Lung (tissue), 12 donors: ENCODE data around the gene URM1. TPM values are rescaled to one million over a fixed set of nuclear protein-coding genes. Genes with fewer than 3 reads are reported as not detected.
A peak's percentile ranks its signal among the peaks of the same experiment; 100 is the strongest.
"Not testable (repeated sequence)": the region's sequence is repeated elsewhere in the genome, so short reads cannot be mapped to it uniquely, and the experiment has no call there.

Experiments
- ATAC-seq: fragments of 200-7000 bp; cut with Tn5 transposase; one replicate; pipeline ENCODE4 v1.9.1; 2020; ENCODE audit warnings: moderate number of reproducible peaks; ENCODE audit not compliant: insufficient read depth, low FRiP score
- DNase-seq, 3 donors: peaks; one replicate each; pipeline ENCODE4 v3.0.0-alpha.2; 2013 to 2017
- H3K27ac ChIP-seq, 2 donors: one replicate each; pipeline ENCODE4 v1.5.1; 2013; ENCODE audit warnings: mild to moderate bottlenecking in 2 of 2, moderate library complexity in 2 of 2, control low read depth in 1 of 2, inconsistent platforms in 1 of 2, low read depth in 1 of 2, low read length in 1 of 2
- H3K27me3 ChIP-seq, 3 donors: one replicate each; pipeline ENCODE4 v1.5.1; 2013; ENCODE audit warnings: low read length in 2 of 3; ENCODE audit not compliant: control insufficient read depth in 3 of 3, insufficient read depth in 3 of 3
- H3K36me3 ChIP-seq, 4 donors: one replicate each; pipeline ENCODE4 v1.5.1; 2013; ENCODE audit warnings: low read length in 4 of 4, mild to moderate bottlenecking in 1 of 4, moderate library complexity in 1 of 4; ENCODE audit not compliant: control insufficient read depth in 4 of 4, insufficient read depth in 4 of 4
- H3K4me1 ChIP-seq, 5 donors: one replicate each; pipeline ENCODE4 v1.5.1; 2013; ENCODE audit warnings: low read length in 5 of 5, mild to moderate bottlenecking in 2 of 5, moderate library complexity in 1 of 5; ENCODE audit not compliant: control insufficient read depth in 5 of 5, insufficient read depth in 5 of 5
- H3K4me3 ChIP-seq: one replicate; pipeline ENCODE4 v1.5.1; 2013; ENCODE audit warnings: mild to moderate bottlenecking, control low read depth, moderate library complexity
- H3K9ac ChIP-seq, 2 donors: one replicate each; pipeline ENCODE4 v1.5.1; 2013; ENCODE audit warnings: low read length in 2 of 2, control low read depth in 1 of 2; ENCODE audit not compliant: insufficient read depth in 1 of 2
- H3K9me3 ChIP-seq, 4 donors: one replicate each; pipeline ENCODE4 v1.5.1; 2013; ENCODE audit warnings: low read length in 3 of 4, mild to moderate bottlenecking in 1 of 4, moderate library complexity in 1 of 4; ENCODE audit not compliant: control insufficient read depth in 4 of 4, insufficient read depth in 3 of 4
- CTCF ChIP-seq: IDR thresholded peaks from 2 replicates; pipeline ENCODE4 v1.5.1; 2012; ENCODE audit warnings: mild to moderate bottlenecking; ENCODE audit errors: control extremely low read depth, extremely low read depth
- WGBS, 2 donors: extraction: QIAGEN DNeasy Blood & Tissue Kit; methylation state at CpG; one replicate each; pipeline ENCODE4 v1.1.7; 2013; 5-methylcytosine and 5-hydroxymethylcytosine counted together
- polyA plus RNA-seq, 2 donors: library from polyadenylated mRNA; stranded (reverse); fragments of 200-250 nt; gene quantifications; one replicate each; pipeline ENCODE4 v1.2.1, GENCODE V29; 2013
- total RNA-seq, 2 donors: library from RNA; depleted of rRNA in 1 of 2; stranded (reverse); fragments of >200 nt in 1 of 2; gene quantifications; one replicate each; pipeline ENCODE4 v1.2.1, GENCODE V29; 2014 to 2021
- donor health status: control.
- donor health status: control.
- donor health status: Bipolar disorder and iron deficiency.
- donor health status: healthy.
- donor health status: DM: yes; HTN: yes; CAD: no.

Gene URM1
- total and polyA plus RNA-seq, 4 donors: 35.1 to 67.2 (median 61.3) TPM

- WGBS, 2 donors: 89 to 95% methylated on average over 11 of the region's 11 CpGs
- no peak for DNase-seq
These were observed 37.7 kb upstream of the URM1 start for GRCh38 chr9:128333451-128333869.

GRCh38 chr9:128335161-128335560 lies 36.0 kb upstream of the URM1 start:
- H3K4me1 ChIP-seq: no peaks in the 10 kb centered on the region
- no peaks in the 10 kb centered on the region for H3K9me3 ChIP-seq
- peak overlapping the region in 1 of 2 donors; percentile 25 for H3K9ac ChIP-seq
- WGBS, 2 donors: 84 to 92% methylated on average over 7 of the region's 7 CpGs
- DNase-seq (peak; percentile 14 to 65 (median 41)), ATAC-seq (no peak)
- H3K27ac ChIP-seq: no peak overlapping the region
- no peaks in the 10 kb centered on the region for H3K27me3 ChIP-seq
- TF ChIP-seq CTCF: no peak
- H3K4me3 ChIP-seq: no peak overlapping the region
- peaks cover 0 to 20% (median 1%) of the 10 kb centered on the region in 4 donors for H3K36me3 ChIP-seq

More at GRCh38 chr9:128333451-128333869, 37.7 kb upstream of the URM1 start:
- no peak overlapping the region for H3K27ac ChIP-seq
- no peaks in the 10 kb centered on the region for H3K4me1 ChIP-seq
- ATAC-seq: no peak
- peaks cover 2 to 20% (median 4%) of the 10 kb centered on the region in 4 donors for H3K36me3 ChIP-seq
- no peaks in the 10 kb centered on the region for H3K27me3 ChIP-seq
- H3K9me3 ChIP-seq: no peaks in the 10 kb centered on the region
- H3K4me3 ChIP-seq: no peak overlapping the region
- TF ChIP-seq CTCF: no peak
- no peak overlapping the region for H3K9ac ChIP-seq

GRCh38 chr9:128335914-128336313 lies 35.3 kb upstream of the URM1 start:
- peaks cover 0 to 20% (median 1%) of the 10 kb centered on the region in 4 donors for H3K36me3 ChIP-seq
- no peaks in the 10 kb centered on the region for H3K27me3 ChIP-seq
- no peaks in the 10 kb centered on the region for H3K9me3 ChIP-seq
- 93 to 94% methylated on average over 2 of the region's 2 CpGs for WGBS, 2 donors
- H3K4me1 ChIP-seq: peaks cover 0 to 3% (median 0%) of the 10 kb centered on the region in 5 donors
- H3K27ac ChIP-seq: no peak overlapping the region
- H3K4me3 ChIP-seq: no peak overlapping the region
- DNase-seq: no peak
- no peak for ATAC-seq
- no peak overlapping the region for H3K9ac ChIP-seq
- TF ChIP-seq CTCF: no peak

- H3K27me3 ChIP-seq: no peaks in the 10 kb centered on the region
- ATAC-seq (no peak), DNase-seq (no peak)
- no peak overlapping the region for H3K9ac ChIP-seq
- no peak for TF ChIP-seq CTCF
- WGBS, 2 donors: 95 to 97% methylated on average over 7 of the region's 7 CpGs
- H3K4me1 ChIP-seq: peaks cover 0 to 7% (median 2%) of the 10 kb centered on the region in 5 donors
- peaks cover 0 to 11% (median 0%) of the 10 kb centered on the region in 4 donors for H3K36me3 ChIP-seq
- H3K4me3 ChIP-seq: no peak overlapping the region
- no peaks in the 10 kb centered on the region for H3K9me3 ChIP-seq
- H3K27ac ChIP-seq: no peak overlapping the region
These were observed 33.2 kb upstream of the URM1 start for GRCh38 chr9:128337936-128338335.

GRCh38 chr9:128338852-128339614 lies 32.1 kb upstream of the URM1 start:
- H3K27me3 ChIP-seq, H3K4me3 ChIP-seq, DNase-seq, H3K4me1 ChIP-seq, ATAC-seq, H3K9me3 ChIP-seq, H3K9ac ChIP-seq, H3K27ac ChIP-seq: not testable (repeated sequence)
- peaks cover 0 to 10% (median 4%) of the 10 kb centered on the region in 4 donors for H3K36me3 ChIP-seq
- 83 to 90% methylated on average over 15 of the region's 15 CpGs for WGBS, 2 donors
